ENCODE data around the gene PLBD2.

Gene PLBD2

DNA sequence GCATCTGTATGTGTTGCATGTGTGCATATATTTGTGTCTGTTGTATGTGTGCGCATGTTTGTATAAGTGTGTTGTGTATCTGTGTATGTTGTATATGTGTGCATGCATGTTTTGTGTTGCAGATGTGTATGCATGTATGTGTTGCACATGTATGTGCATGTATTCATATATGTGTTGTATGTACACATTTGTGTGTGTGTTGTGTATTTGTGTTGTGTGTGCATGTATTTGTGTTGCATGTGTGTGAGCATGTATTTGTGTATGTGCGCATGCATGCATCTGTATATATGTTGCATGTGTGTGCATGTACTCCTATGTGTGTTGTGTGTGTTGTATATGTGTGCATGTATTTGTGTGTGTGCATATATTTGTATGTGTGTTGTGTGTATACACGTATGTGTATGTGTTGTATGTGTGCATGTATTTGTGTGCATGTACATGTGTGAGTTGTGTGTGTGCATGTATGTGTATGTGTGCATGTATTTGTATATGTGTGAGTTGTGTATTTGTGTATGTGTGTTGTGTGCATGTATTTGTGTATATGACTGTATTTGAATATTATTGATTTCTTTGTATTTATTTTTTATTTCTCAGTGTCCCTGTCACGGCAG lies 40.2 kb upstream of the PLBD2 start:
- Histone ChIP-seq H3K4me2 (ENCODE audit: insufficient read depth, low read length) (no peak overlapping the region), H2AFZ (ENCODE audit: low read depth, low read length) (no peak overlapping the region), H3K4me3 (ENCODE audit: low read depth in 1 of 2, low read length in 2 of 2) (no peak overlapping the region), H3K9me3 (ENCODE audit: insufficient read depth, low read length, severe bottlenecking) (peaks cover 3% of the 10 kb centered on the region), H3K27ac (ENCODE audit: low read length) (no peak overlapping the region), H3K79me2 (ENCODE audit: insufficient read depth, low read length) (no peaks in the 10 kb centered on the region), H4K20me1 (ENCODE audit: insufficient read depth, low read length) (no peaks in the 10 kb centered on the region; the same call in 1 of the 2 replicates), H3K36me3 (ENCODE audit: insufficient read depth, low read length) (peaks cover 91% of the 10 kb centered on the region), H3K4me1 (ENCODE audit: insufficient read depth, low read length) (no peaks in the 10 kb centered on the region), H3K9ac (ENCODE audit: low read depth, low read length) (no peak overlapping the region), H3K27me3 (ENCODE audit: insufficient read depth, low read length, poor library complexity) (no peaks in the 10 kb centered on the region)
- DNase-seq (no peak), ATAC-seq (ENCODE audit: insufficient read depth, low read depth) (no peak)
- no peak for TF ChIP-seq EZH2 (IDR thresholded peaks at IDR 0.05; ENCODE audit: borderline replicate concordance, low read depth, low read length, severe bottlenecking)
- TF ChIP-seq, protein P1, sequence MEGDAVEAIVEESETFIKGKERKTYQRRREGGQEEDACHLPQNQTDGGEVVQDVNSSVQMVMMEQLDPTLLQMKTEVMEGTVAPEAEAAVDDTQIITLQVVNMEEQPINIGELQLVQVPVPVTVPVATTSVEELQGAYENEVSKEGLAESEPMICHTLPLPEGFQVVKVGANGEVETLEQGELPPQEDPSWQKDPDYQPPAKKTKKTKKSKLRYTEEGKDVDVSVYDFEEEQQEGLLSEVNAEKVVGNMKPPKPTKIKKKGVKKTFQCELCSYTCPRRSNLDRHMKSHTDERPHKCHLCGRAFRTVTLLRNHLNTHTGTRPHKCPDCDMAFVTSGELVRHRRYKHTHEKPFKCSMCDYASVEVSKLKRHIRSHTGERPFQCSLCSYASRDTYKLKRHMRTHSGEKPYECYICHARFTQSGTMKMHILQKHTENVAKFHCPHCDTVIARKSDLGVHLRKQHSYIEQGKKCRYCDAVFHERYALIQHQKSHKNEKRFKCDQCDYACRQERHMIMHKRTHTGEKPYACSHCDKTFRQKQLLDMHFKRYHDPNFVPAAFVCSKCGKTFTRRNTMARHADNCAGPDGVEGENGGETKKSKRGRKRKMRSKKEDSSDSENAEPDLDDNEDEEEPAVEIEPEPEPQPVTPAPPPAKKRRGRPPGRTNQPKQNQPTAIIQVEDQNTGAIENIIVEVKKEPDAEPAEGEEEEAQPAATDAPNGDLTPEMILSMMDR (IDR thresholded peaks at IDR 0.05; ENCODE audit: borderline replicate concordance, extremely low read depth, low read length, poor library complexity, severe bottlenecking), result no peak

- H3K4me1 ChIP-seq (ENCODE audit: insufficient read depth, low read length), result no peaks in the 10 kb centered on the region
- no peak overlapping the region for H3K27ac ChIP-seq (ENCODE audit: low read length)
- DNase-seq (no peak), ATAC-seq (ENCODE audit: insufficient read depth, low read depth) (no peak)
- no peak overlapping the region for H3K4me3 ChIP-seq (ENCODE audit: low read depth in 1 of 2, low read length in 2 of 2)
- H3K27me3 ChIP-seq (ENCODE audit: insufficient read depth, low read length, poor library complexity), result no peaks in the 10 kb centered on the region
- TF ChIP-seq, protein P1 (IDR thresholded peaks at IDR 0.05; ENCODE audit: borderline replicate concordance, extremely low read depth, low read length, poor library complexity, severe bottlenecking), result no peak
- TF ChIP-seq EZH2 (IDR thresholded peaks at IDR 0.05; ENCODE audit: borderline replicate concordance, low read depth, low read length, severe bottlenecking), result no peak
- H3K36me3 ChIP-seq (ENCODE audit: insufficient read depth, low read length), result peaks cover 87% of the 10 kb centered on the region
- H3K4me2 ChIP-seq (ENCODE audit: insufficient read depth, low read length), result no peak overlapping the region
- no peak overlapping the region for H2AFZ ChIP-seq (ENCODE audit: low read depth, low read length)
- H4K20me1 ChIP-seq (ENCODE audit: insufficient read depth, low read length), result no peaks in the 10 kb centered on the region; the same call in 1 of the 2 replicates
- no peak overlapping the region for H3K9ac ChIP-seq (ENCODE audit: low read depth, low read length)
- peaks cover 3% of the 10 kb centered on the region for H3K9me3 ChIP-seq (ENCODE audit: insufficient read depth, low read length, severe bottlenecking)
- no peaks in the 10 kb centered on the region for H3K79me2 ChIP-seq (ENCODE audit: insufficient read depth, low read length)
Measured at GRCh38 chr12:113318900-113319628, 39.3 kb upstream of the PLBD2 start.

DNA sequence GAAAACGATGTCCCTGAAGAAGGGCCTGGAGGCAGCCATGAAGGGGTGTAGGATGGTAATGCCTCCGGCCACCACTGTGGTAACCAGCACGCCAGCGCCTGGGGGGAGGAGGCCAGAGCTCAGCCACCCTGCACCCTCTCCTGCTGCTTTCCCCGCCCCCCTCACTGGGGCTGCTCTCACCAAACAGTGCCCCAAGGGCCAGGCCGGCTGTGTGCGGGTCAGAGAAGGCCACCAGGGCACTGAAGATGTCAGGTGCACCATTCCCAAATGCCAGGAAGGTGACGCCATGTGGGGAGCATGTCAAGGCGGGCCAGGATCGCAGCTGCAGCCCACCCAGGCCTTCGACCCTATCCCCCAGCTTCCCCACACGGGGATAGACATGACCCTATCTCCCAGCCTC lies 38.0 kb upstream of the PLBD2 start:
- Histone ChIP-seq H4K20me1 (ENCODE audit: insufficient read depth, low read length) (no peaks in the 10 kb centered on the region; the same call in 1 of the 2 replicates), H3K4me3 (ENCODE audit: low read depth in 1 of 2, low read length in 2 of 2) (no peak overlapping the region), H3K4me1 (ENCODE audit: insufficient read depth, low read length) (no peaks in the 10 kb centered on the region), H3K4me2 (ENCODE audit: insufficient read depth, low read length) (no peak overlapping the region), H3K27ac (ENCODE audit: low read length) (no peak overlapping the region), H2AFZ (ENCODE audit: low read depth, low read length) (no peak overlapping the region), H3K9me3 (ENCODE audit: insufficient read depth, low read length, severe bottlenecking) (peaks cover 3% of the 10 kb centered on the region), H3K79me2 (ENCODE audit: insufficient read depth, low read length) (no peaks in the 10 kb centered on the region), H3K27me3 (ENCODE audit: insufficient read depth, low read length, poor library complexity) (no peaks in the 10 kb centered on the region), H3K36me3 (ENCODE audit: insufficient read depth, low read length) (peaks cover 75% of the 10 kb centered on the region), H3K9ac (ENCODE audit: low read depth, low read length) (no peak overlapping the region)
- TF ChIP-seq EZH2 (IDR thresholded peaks at IDR 0.05; ENCODE audit: borderline replicate concordance, low read depth, low read length, severe bottlenecking), result no peak
- TF ChIP-seq, protein P1 (IDR thresholded peaks at IDR 0.05; ENCODE audit: borderline replicate concordance, extremely low read depth, low read length, poor library complexity, severe bottlenecking), result no peak
- no peak for DNase-seq
- ATAC-seq (ENCODE audit: insufficient read depth, low read depth), result no peak
